ENCODE measurements around the gene RNF225.
"Not testable (repeated sequence)": the region's sequence is repeated elsewhere in the genome, so short reads cannot be mapped to it uniquely, and the experiment has no call there.

Gene RNF225

DNA sequence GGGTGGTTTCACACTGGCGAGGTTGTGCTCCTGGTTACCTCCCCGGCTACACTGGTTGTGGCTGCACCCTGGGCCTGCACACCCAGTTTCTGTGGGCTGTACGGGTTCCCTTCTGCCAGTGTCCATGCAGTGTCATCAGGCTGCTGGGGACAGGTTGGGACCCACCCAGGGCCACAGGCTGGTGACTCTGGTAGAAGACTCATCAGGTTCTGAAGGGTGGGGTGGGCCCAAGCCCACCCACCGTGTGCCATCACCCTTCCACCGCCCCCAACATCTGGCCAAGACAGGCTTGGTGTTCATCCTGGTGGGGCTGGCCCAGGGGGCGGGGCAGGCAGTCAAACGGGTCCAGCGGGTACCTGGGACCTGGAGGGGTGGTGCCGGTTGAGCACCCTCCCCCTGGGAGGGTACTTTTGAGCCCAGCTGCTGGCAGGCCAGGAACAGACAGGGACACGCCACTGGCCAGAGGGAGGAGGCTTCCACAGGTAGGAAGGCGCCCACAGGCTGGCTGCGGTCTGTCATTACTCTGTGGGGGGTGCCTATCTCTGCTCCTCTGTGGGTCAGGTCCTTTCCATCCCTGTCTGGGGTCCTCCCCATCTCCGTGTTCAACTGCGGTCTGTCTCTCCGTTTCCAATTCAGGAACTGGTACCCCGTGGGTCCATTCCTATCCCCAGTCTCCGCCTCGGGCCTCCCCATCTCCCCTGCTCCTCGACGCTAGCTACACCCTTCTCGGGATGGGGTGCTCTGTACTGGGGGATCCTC, at the start of gene RNF225:
TSS of gene RNF225 (plus strand) at position 437 of the 759 bp plus-strand sequence. CDS start 434 bp downstream, outside the sequence.
- peaks cover 20% of the 10 kb centered on the region for H3K4me1 Mint-ChIP-seq
- no peak within 1 kb of the TSS for H3K27ac Mint-ChIP-seq
- no peak within 1 kb of the TSS for H3K4me3 Mint-ChIP-seq
- peaks cover 45% of the 10 kb centered on the region for H3K36me3 Mint-ChIP-seq
- peaks cover 31% of the 10 kb centered on the region for H3K27me3 Mint-ChIP-seq
- peak; percentile 40 for ATAC-seq
- no peaks in the 10 kb centered on the region for H3K9me3 Mint-ChIP-seq

DNA sequence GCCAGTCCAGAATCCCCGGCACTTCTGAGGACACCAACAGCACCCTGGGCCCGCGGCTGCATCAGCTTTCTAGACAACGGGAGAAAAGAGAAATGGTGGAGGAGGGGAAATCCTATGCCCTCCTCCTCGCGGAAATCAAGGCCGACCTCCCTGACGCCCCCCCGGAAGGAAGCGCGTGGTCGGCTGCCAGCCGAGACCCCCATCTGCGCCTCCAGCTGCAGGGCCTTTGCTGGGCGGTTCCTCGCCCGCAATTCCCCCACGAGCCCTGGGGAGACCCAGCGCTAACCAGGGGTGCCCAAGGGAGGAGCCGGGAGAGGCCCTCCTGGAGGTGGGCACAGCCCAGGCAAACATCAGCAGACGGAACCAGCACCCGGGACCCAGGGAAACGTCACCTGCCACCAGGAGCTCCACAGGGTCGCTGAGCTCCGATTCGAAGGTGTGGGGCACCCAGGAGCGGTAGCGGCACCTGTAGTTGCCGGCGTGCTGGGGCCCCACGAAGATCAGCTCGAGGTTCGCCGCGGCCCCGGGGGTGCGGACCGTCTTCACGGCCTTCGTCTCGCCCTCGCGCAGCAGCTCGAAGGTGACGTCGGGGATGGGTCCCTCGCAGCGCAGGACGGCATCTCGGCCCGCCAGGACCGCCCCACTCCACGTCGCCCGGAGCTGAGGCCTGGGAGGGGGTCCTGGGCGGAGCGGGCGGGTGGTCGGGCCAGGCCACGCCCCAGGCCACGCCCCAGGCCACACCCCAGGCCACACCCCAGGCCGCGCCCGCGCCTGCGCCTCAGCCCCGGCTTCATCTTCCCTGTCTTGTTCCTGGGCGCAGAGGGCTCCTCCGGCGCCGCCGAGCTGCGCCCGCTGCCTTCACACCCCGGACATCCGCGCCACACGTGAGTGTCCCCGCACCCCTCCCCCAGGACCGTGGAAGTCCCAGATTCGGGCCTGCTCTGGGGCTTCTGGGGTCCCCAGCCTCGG, 48.2 kb upstream of the RNF225 start:
- peaks cover 4% of the 10 kb centered on the region for H3K9me3 Mint-ChIP-seq
- H3K4me1 Mint-ChIP-seq = peaks cover 56% of the 10 kb centered on the region
- H3K27ac Mint-ChIP-seq = peak overlapping the region; percentile 89
- peaks cover 42% of the 10 kb centered on the region for H3K36me3 Mint-ChIP-seq
- ATAC-seq = peak; percentile 95
- no peaks in the 10 kb centered on the region for H3K27me3 Mint-ChIP-seq
- peak overlapping the region; percentile 100 for H3K4me3 Mint-ChIP-seq

DNA sequence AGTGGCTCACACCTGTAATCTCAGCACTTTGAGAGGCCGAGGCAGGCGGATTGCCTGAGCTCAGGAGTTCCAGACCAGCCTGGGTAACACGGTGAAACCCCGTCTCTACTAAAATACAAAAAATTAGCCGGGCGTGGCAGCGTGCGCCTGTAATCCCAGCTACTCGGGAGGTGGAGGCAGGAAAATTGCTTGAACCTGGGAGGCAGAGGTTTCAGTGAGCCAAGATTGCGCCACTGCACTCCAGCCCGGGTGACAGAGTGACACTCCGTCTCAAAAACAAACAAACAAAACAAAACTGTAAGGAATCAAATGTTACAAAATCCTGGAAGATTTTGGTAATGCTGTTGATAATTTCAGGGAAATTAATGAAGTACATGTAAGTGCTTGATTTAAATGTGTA, 47.4 kb upstream of the RNF225 start:
- peak overlapping the region; percentile 100 for H3K4me3 Mint-ChIP-seq
- not testable (repeated sequence) for ATAC-seq, H3K9me3 Mint-ChIP-seq, H3K27me3 Mint-ChIP-seq
- H3K27ac Mint-ChIP-seq = peak overlapping the region; percentile 89
- H3K4me1 Mint-ChIP-seq = peaks cover 61% of the 10 kb centered on the region
- peaks cover 43% of the 10 kb centered on the region for H3K36me3 Mint-ChIP-seq

DNA sequence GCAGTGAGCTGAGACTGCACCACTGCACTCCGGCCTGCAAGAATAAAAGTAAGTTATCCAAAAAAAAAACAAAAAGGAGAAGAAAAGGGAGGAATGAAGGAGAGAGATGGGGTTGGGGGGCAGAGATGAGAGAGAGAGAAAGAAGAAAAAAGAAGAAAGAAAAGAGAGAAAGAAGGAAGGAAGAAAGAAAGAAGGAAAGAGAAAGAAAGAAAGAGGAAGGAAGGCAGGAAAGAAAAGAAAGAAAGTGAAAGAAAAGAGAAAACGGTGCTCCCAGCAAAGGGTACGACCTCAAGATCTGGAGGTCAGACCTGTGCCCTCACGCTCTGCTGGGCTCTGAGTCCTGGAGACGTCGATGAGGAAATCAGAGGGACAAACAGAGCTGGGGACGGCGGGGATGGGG, 45.9 kb upstream of the RNF225 start:
- peaks cover 43% of the 10 kb centered on the region for H3K36me3 Mint-ChIP-seq
- no peaks in the 10 kb centered on the region for H3K27me3 Mint-ChIP-seq
- H3K27ac Mint-ChIP-seq = peak overlapping the region; percentile 55
- H3K4me1 Mint-ChIP-seq = peaks cover 61% of the 10 kb centered on the region
- ATAC-seq = no peak
- peaks cover 4% of the 10 kb centered on the region for H3K9me3 Mint-ChIP-seq
- H3K4me3 Mint-ChIP-seq = peak overlapping the region; percentile 69

DNA sequence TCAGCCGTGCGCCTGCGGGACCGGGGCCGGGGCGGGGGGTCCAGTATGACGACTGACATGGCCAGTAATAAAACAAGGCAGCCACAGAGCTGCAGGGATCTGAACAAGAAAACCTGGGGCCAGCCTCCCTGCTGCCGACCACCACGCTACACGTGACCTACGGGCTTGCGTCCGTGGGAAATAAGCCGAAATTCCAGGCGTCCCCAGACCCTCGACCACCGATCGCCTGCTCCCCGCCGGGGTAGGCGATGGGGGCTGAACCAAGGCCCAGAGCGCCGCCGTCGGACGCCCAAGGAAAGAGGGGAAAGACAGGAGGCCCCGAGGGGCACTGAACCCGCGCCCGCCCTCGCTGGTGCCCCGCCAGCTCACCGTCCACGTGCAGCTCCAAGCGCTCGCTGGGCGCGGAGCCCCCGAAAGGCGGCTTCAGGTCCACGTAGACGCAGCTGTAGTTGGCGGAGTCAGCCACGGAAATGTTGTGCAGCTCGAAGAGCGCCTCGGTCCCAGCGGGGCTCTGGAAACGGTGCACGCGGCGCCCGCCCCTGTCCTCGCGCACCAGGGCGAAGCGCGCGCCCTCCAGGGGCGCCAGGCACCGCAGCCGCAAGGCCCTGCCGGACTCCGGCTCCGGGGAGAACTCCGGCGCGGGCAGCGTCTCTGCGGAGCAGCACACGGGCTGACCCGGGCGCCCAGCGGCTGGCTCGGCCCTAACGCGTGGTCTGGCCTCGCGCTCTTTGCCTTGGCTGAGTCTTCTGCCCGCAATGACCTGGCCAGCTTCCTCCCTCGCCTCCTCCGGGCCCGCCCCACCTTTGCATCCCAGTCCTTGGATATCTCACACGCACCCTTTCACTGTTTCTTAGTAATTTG, 45.2 kb upstream of the RNF225 start:
- Mint-ChIP-seq H3K4me1 (peaks cover 54% of the 10 kb centered on the region), H3K36me3 (peaks cover 38% of the 10 kb centered on the region), H3K27me3 (no peaks in the 10 kb centered on the region), H3K27ac (peak overlapping the region; percentile 55), H3K4me3 (peak overlapping the region; percentile 69), H3K9me3 (peaks cover 4% of the 10 kb centered on the region)
- no peak for ATAC-seq

DNA sequence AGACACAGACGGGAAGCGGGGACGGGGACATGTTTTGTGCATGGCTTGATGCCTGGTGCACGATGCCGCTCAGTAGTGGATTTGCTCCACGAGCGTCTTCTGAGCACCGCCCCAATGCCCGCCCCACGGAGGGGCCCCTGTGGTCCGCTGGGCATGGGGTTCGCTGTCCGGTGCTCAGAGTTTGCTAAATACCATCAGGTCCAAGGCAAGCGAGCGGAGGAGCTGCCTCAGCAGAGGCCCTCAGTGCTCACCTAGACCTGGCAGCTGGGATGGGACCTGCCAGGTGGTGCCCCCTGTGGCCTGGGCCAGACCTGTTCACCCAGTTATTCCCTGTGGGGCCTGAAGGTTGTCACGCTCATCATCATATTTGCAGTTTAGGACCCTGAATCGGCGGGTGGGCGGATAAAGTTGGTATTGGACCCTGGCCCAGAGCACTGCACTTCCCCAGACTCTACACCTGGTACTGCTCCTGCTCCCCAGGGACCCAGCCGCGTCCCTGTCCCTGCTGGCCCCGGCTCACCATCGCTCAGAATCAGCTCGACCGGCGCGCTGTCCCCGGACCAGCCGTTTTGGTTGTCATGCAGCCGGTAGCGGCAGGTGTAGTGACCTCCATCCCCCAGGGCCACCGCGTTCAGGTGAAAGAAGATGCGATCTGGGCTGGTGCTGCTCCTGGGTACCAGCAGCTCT, 44.4 kb upstream of the RNF225 start:
- Mint-ChIP-seq H3K9me3 (peaks cover 4% of the 10 kb centered on the region), H3K27me3 (no peaks in the 10 kb centered on the region), H3K36me3 (peaks cover 30% of the 10 kb centered on the region), H3K27ac (no peak overlapping the region), H3K4me1 (peaks cover 49% of the 10 kb centered on the region), H3K4me3 (peak overlapping the region; percentile 24)
- no peak for ATAC-seq

DNA sequence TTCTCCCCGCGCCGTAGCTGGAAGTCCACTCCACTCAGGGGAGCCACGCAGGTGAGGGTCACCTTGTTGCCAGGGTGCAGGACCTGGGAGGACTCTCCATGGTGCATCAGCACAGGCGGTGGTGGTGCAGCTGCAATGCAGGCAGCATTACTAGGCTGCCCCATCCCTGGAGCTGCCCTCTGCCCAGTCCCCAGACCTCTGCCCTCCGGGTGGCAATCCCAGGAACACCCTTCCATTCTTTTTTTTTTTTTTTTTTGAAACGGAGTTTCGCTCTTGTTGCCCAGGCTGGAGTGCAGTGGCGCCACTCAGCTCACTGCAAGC, 43.9 kb upstream of the RNF225 start:
- Mint-ChIP-seq H3K4me1 (peaks cover 49% of the 10 kb centered on the region), H3K9me3 (peaks cover 4% of the 10 kb centered on the region), H3K27ac (no peak overlapping the region), H3K36me3 (peaks cover 30% of the 10 kb centered on the region), H3K4me3 (no peak overlapping the region), H3K27me3 (no peaks in the 10 kb centered on the region)
- no peak for ATAC-seq

DNA sequence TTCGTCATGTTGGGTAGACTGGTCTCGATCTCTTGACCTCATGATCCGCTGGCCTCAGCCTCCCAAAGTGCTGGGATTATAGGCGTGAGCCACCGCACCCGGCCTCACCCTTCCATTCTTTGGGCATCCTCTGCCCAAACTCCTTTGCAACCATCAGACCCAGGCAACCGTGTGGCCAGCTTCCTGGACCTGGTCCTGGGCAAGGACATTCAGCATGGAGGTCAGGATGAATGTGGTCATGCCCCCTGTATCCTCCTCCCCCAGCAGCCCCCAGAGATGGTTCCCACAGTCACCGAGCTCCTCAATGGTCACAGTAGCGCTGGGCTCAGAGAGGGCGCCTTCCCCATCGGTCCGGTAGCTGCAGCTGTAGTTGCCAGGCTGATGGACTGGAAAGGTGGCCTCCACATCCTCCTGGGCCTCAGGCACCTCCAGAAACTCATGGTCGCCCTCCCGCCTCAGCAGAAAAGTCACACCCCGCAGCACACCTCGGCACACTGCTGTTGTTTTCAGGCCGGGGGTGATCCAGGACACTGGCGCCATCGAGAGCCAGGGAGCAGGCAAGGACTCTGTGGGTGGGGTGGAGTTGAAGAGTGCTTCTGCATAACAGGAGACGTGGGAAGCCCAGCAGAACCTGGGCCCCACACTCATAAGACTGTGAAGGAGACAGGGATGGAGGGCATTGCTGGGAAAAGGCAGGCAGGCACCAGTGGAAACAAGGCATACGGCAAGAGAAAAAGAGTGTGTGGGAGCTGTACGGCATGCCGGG, 43.3 kb upstream of the RNF225 start:
- Mint-ChIP-seq H3K27ac (no peak overlapping the region), H3K36me3 (peaks cover 30% of the 10 kb centered on the region), H3K4me1 (peaks cover 48% of the 10 kb centered on the region), H3K27me3 (no peaks in the 10 kb centered on the region), H3K4me3 (no peak overlapping the region), H3K9me3 (peaks cover 4% of the 10 kb centered on the region)
- no peak for ATAC-seq

DNA sequence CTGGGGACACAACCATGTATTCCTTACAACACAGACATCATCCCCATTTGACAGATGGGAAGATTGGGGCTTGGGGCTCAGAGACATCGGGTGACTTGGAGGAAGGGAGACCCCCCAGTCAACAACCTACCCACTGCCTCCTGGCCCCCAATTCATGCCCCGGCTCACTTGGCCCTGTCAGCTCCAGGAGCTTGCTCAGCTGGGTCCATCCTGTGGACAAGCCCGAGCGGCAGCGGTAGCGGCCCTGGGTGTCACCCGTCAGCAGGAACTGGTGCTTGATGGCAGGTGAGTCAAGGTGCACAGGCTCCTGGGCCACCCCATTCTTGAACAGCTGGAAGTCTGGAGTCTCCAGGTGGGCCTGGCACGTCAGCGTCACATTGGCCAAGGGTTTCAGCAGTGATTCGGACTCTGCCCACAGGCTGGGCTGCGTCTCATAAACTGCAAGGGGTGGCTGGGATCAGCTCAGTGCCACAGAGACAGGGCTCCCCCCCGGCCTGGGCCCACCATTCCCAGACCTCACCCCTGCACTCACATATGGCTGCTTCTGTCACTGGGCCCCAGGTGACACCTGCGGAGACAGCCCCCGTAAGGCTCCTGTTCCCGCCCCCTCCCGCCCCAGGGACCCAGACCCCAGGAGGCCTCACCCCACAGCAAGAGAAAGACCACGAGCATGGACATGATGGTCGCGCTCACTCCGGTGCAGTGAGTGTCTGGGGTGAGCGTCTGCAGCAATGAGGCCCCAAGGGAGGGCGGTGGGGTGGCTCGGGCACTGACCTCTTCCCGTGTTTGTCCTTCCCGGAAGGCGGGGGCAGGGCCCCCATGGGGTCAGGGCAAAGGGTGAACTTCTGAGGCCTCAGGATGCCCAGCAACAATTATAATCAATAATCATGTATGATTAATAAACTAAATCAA, 42.4 kb upstream of the RNF225 start, which contains the start of gene A1BG:
TSS of gene A1BG (minus strand) at position 733 of the 912 bp plus-strand sequence. CDS start at position 678, 55 bp downstream.
- H3K9me3 Mint-ChIP-seq = peaks cover 4% of the 10 kb centered on the region
- peaks cover 30% of the 10 kb centered on the region for H3K36me3 Mint-ChIP-seq
- no peak within 1 kb of the TSS for H3K4me3 Mint-ChIP-seq
- peaks cover 51% of the 10 kb centered on the region for H3K4me1 Mint-ChIP-seq
- no peak for ATAC-seq
- H3K27me3 Mint-ChIP-seq = no peaks in the 10 kb centered on the region
- no peak within 1 kb of the TSS for H3K27ac Mint-ChIP-seq

DNA sequence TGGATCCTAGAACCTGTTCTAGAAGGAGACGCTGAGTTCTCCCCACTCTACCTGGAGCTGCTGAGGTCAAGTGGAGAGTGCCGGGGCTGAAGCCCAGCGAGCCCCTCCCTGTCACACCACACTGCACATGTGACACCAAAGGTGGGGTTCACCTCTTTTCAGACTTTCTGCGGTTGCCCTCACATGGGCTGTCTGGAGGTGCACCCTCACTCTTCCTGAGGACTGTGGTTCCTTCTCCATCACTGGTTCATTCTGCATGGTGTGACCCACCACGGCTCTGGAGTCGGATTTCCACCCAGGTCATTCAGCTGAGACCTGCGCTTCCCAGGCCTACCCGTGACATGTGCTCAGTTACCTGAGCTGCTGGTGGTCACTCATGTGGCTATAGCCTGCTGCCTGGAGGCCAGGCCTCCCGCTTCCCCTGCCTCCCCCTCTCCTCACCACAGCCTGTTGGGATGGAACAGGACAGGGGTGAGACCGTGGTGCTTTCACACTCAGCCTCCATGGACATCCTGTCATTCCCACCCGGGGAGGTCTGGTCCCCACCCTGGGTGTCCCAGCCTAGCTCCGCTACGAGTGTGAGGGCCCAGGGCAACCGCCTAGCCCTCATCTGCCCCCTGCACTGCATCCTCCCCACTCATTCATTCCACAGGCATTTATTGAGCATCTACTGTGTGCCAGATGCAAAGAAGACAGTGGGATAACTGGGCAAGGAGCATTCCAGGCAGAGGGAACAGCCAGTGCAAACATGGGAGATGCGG, 41.6 kb upstream of the RNF225 start:
- peaks cover 30% of the 10 kb centered on the region for H3K36me3 Mint-ChIP-seq

DNA sequence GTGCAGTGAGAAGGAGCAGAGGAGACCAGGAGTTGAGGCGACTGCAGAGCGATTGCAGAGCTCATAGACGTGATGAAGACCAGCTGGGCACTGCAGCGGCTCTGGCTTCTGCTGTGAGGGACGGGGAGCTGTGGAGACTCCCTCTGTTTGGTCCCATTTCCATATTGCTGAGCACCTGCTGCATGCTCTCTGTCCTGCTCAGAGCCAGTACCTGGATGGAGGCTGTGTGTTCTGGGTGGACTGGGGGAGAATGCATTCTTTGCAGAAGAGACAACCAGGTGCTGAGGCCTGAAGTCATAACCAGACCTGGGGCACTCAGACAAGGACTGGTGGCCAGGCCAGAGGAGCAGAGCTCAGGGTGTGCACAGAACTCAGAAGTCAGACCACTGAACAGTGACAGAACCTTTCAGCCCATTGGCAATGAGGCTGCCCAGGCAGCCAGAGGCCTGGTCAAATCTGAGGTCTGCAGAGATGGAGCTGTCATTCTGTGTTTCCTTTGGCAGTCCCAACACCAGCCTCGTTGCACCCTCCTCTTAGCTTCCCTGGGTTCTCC, 40.9 kb upstream of the RNF225 start:
- Mint-ChIP-seq H3K36me3 (peaks cover 26% of the 10 kb centered on the region), H3K9me3 (peaks cover 2% of the 10 kb centered on the region), H3K4me3 (no peak overlapping the region), H3K4me1 (peaks cover 36% of the 10 kb centered on the region), H3K27ac (no peak overlapping the region), H3K27me3 (no peaks in the 10 kb centered on the region)
- ATAC-seq = no peak

More for the DNA sequence above, 41.6 kb upstream of the RNF225 start:
- Mint-ChIP-seq H3K9me3 (peaks cover 4% of the 10 kb centered on the region), H3K27me3 (no peaks in the 10 kb centered on the region), H3K4me3 (no peak overlapping the region), H3K27ac (no peak overlapping the region), H3K4me1 (peaks cover 42% of the 10 kb centered on the region)
- ATAC-seq = no peak

DNA sequence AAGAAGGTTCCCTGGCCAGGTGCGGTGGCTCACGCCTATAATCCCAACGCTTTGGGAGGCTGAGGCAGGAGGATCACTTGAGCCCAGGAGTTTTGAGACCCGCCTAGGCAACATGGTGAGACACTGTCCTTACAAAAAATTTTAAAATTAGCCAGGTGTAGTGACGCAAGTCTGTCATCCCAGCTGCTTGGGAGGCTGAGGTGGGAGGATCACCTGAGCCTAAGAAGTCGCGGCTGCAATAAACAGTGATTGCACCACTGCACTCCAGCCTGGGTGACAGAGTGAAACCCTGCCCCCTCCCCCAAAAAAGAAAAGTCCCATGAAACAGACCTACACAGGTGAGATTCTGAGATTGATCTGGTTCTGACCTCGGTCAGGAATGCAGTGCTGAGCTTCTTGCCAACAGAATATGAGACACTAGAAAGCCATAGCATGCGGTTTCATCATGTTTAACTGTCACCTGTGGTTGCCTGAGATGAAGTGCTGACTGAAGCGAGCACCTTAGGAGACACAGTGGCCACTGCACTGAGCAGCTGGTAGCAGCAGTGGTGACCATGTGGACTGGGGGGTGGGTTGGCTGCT, 40.1 kb upstream of the RNF225 start:
- Mint-ChIP-seq H3K27ac (no peak overlapping the region), H3K9me3 (no peaks in the 10 kb centered on the region)
- no peak for ATAC-seq

More for the DNA sequence above, 40.1 kb upstream of the RNF225 start:
- H3K4me3 Mint-ChIP-seq = no peak overlapping the region
- no peaks in the 10 kb centered on the region for H3K27me3 Mint-ChIP-seq
- H3K4me1 Mint-ChIP-seq = peaks cover 32% of the 10 kb centered on the region
- H3K36me3 Mint-ChIP-seq = peaks cover 21% of the 10 kb centered on the region
